ENCODE data around the gene EXOC4.

- TF ChIP-seq CTCF (IDR thresholded peaks at IDR 0.05) (no peak), POLR2A (IDR thresholded peaks at IDR 0.05) (no peak)
Measured at GRCh38 chr7:133646472-133647315, 393.8 kb downstream of the EXOC4 start.

All from vagina (tissue), 2 donors.